HepG2 (cell line): ENCODE measurements around the gene IPO13. TPM values are rescaled to one million over a fixed set of nuclear protein-coding genes. Genes with fewer than 3 reads are reported as not detected.

Source experiments
- BCL3 ChIP-seq: sonication (generic); formaldehyde crosslinking; IDR thresholded peaks from 2 replicates; pipeline ENCODE4 v1.5.1; 2020; ENCODE audit warnings: mild to moderate bottlenecking, missing genetic modification reagents, moderate library complexity
- EHMT2 ChIP-seq: fragments of 200-600 bp; sonication (generic); IDR thresholded peaks from 2 replicates; pipeline ENCODE4 v1.7.0; 2017; ENCODE audit warnings: antibody characterized with exemption, low read depth, low read length, borderline replicate concordance
- FUBP1 ChIP-seq: sonication (generic); formaldehyde crosslinking; IDR thresholded peaks from 2 replicates; pipeline ENCODE4 v1.5.1; 2020; ENCODE audit warnings: missing genetic modification reagents, mild to moderate bottlenecking, borderline replicate concordance
- GTF2F1 ChIP-seq: fragments of 150-350 bp; IDR thresholded peaks from 2 replicates; pipeline ENCODE4 v1.6.1; 2014; ENCODE audit warnings: low read length
- HBP1 ChIP-seq: IDR thresholded peaks from 2 replicates; pipeline ENCODE4 v1.6.1; 2016; ENCODE audit warnings: low read depth, control low read depth
- LBX2 ChIP-seq: sonication (generic); formaldehyde crosslinking; IDR thresholded peaks from 2 replicates; pipeline ENCODE4 v1.5.0; 2020; ENCODE audit warnings: missing genetic modification reagents, mild to moderate bottlenecking, borderline replicate concordance
- RXRA ChIP-seq: sonication (generic); formaldehyde crosslinking; IDR thresholded peaks from 2 replicates; pipeline ENCODE4 v1.5.1; 2020; ENCODE audit warnings: missing genetic modification reagents
- TGIF2 ChIP-seq: IDR thresholded peaks from 2 replicates; pipeline ENCODE4 v1.6.1; 2016; ENCODE audit warnings: control low read depth, missing compliant biosample characterization
- ZBED4 ChIP-seq: sonication (generic); formaldehyde crosslinking; IDR thresholded peaks from 2 replicates; pipeline ENCODE4 v1.4.0; 2020; ENCODE audit warnings: missing genetic modification reagents, borderline replicate concordance
- ZBTB1 ChIP-seq: sonication (generic); formaldehyde crosslinking; IDR thresholded peaks from 2 replicates; pipeline ENCODE4 v1.4.0; 2020; ENCODE audit warnings: missing genetic modification reagents, borderline replicate concordance
- ZBTB37 ChIP-seq: sonication (generic); formaldehyde crosslinking; IDR thresholded peaks from 2 replicates; pipeline ENCODE4 v1.4.0; 2020; ENCODE audit warnings: mild to moderate bottlenecking, missing genetic modification reagents
- ZNF430 ChIP-seq: sonication (generic); formaldehyde crosslinking; IDR thresholded peaks from 2 replicates; pipeline ENCODE4 v1.9.0; 2021; ENCODE audit warnings: mild to moderate bottlenecking, missing genetic modification reagents
- ZNF468 ChIP-seq: sonication (generic); formaldehyde crosslinking; IDR thresholded peaks from 2 replicates; pipeline ENCODE4 v1.8.0; 2022; ENCODE audit warnings: mild to moderate bottlenecking, moderate library complexity, missing genetic modification reagents
- ZNF704 ChIP-seq: sonication (generic); formaldehyde crosslinking; IDR thresholded peaks from 2 replicates; pipeline ENCODE4 v1.8.1; 2023; ENCODE audit warnings: mild to moderate bottlenecking, inconsistent platforms, moderate library complexity, missing genetic modification reagents, borderline replicate concordance
- ZNF740 ChIP-seq: sonication (generic); formaldehyde crosslinking; IDR thresholded peaks from 2 replicates; pipeline ENCODE4 v1.4.0; 2020; ENCODE audit warnings: missing genetic modification reagents
- polyA plus RNA-seq, 8 experiments: library from polyadenylated mRNA; depleted of rRNA in 3 of 8; stranded (reverse) in 7 of 8; unstranded in 1 of 8; fragments of >200 nt; fragmentation: Illumina TruSeq in 4 of 8; extraction: Trizol in 4 of 8; gene quantifications; 2 replicates each; pipeline versions ENCODE4 v1.2.1 to v1.2.3, GENCODE V29; 2011 to 2016; ENCODE audit warnings: low read depth in 4 of 8, missing spikeins in 1 of 8, mixed read lengths in 1 of 8; ENCODE audit not compliant: insufficient read depth in 1 of 8
- total RNA-seq, 5 experiments: library from RNA; depleted of rRNA; stranded (reverse); fragments of >200 nt; fragmentation: Illumina TruSeq; extraction: Trizol; gene quantifications; 2 replicates each; pipeline ENCODE4 v1.2.3, GENCODE V29; 2016; ENCODE audit warnings: low read depth in 1 of 5

The IPO13 gene
- total and polyA plus RNA-seq, 2 of the 13 experiments (the other 11 are each of a cell fraction or from before 2014, with no cell fraction given): 12.9 to 15.6 TPM

GRCh38 chr1:43946236-43947060, at the start of gene IPO13 (continued):
- TF ChIP-seq ZNF468 (CRISPR knock-in tag): peak; percentile 68; the same call in 1 of the 2 replicates
- peak; percentile 82 for TF ChIP-seq RXRA (CRISPR knock-in tag)
- 0 out of 2 replicates have a peak, but pooled peaks have one; percentile 58 for TF ChIP-seq ZNF704 (CRISPR knock-in tag)
- no peak for TF ChIP-seq ZBTB1 (CRISPR knock-in tag)
- no peak for TF ChIP-seq ZBTB37 (CRISPR knock-in tag)
- no peak for TF ChIP-seq GTF2F1
- peak; percentile 16; the same call in 1 of the 2 replicates for TF ChIP-seq TGIF2 (CRISPR knock-in tag)
- TF ChIP-seq LBX2: no peak
- peak; percentile 94 for TF ChIP-seq BCL3 (CRISPR knock-in tag)
- TF ChIP-seq HBP1 (CRISPR knock-in tag): peak; percentile 80; the same call in 1 of the 2 replicates
- no peak for TF ChIP-seq EHMT2
- TF ChIP-seq ZNF740 (CRISPR knock-in tag): no peak; the same call in 1 of the 2 replicates
- peak; percentile 86 for TF ChIP-seq ZBED4 (CRISPR knock-in tag)
- TF ChIP-seq ZNF430 (CRISPR knock-in tag): peak; percentile 98
- no peak for TF ChIP-seq FUBP1
